Lower lobe of right lung (tissue), 2 donors: ENCODE data around the gene RCSD1. TPM values are rescaled to one million over a fixed set of nuclear protein-coding genes. Genes with fewer than 3 reads are reported as not detected.

Experiments used
- ATAC-seq, 2 donors: fragments of 200-7000 bp; cut with Tn5 transposase; one replicate each; pipeline ENCODE4 v1.9.1; 2020 to 2022; ENCODE audit warnings: mild to moderate bottlenecking in 2 of 2, moderate library complexity in 2 of 2
- DNase-seq: peaks from one replicate; pipeline ENCODE4 v3.0.0-alpha.2; 2020
- H3K27ac ChIP-seq: fragments of 200-600 bp; one replicate; pipeline ENCODE4 v1.8.0; 2022
- H3K27me3 ChIP-seq: fragments of 200-600 bp; one replicate; pipeline ENCODE4 v1.8.0; 2022; ENCODE audit warnings: low read depth
- H3K36me3 ChIP-seq: fragments of 200-600 bp; one replicate; pipeline ENCODE4 v1.8.0; 2022; ENCODE audit warnings: mild to moderate bottlenecking
- H3K4me1 ChIP-seq: fragments of 200-600 bp; one replicate; pipeline ENCODE4 v1.8.0; 2022
- H3K4me3 ChIP-seq: fragments of 200-600 bp; one replicate; pipeline ENCODE4 v1.8.0; 2022; ENCODE audit warnings: mild to moderate bottlenecking
- H3K9me3 ChIP-seq: fragments of 200-600 bp; one replicate; pipeline ENCODE4 v1.8.0; 2022
- CTCF ChIP-seq: fragments of 200-600 bp; IDR thresholded peaks from one replicate; pipeline ENCODE4 v1.8.0; 2022; ENCODE audit warnings: antibody characterized with exemption, mild to moderate bottlenecking
- intact Hi-C: fragments of 100-400 bp; cut with DNase I; formaldehyde crosslinking; loops from one replicate; pipeline ENCODE4 v1.11.0; 2022
- total RNA-seq: library from RNA; stranded (reverse); fragmentation: NEBNext Ultra II Directional; extraction: Animal tissue kit (Norgen Biotek cat#: 25700); gene quantifications from one replicate; pipeline ENCODE4 v1.2.1, GENCODE V29; 2021
- donor health status: DM: no; HTN: yes; CAD: no; lungs with severe emphysema.

RCSD1 gene
- total RNA-seq, 1 donor from 2014 or later, result 20.7 TPM

DNA sequence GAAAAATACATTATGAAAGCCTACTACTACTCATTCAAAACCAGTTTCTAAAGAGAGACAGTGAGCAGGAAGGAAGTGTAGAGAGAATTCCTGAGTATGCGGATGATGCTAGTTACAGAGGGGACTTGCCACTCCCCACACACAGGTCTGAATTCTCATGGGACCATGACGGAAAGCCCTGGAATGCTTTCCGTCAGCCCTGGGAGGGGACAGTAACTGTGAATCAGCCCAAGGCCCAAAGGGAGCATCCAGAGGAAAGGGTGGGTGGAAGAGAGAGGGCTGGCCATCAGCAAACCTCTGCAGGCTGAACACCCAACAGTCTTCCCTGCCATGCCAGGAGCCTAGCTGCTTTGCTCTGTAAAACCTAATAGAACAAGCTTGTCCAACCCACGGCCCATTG lies 36.4 kb downstream of the RCSD1 start:
- H3K27ac ChIP-seq, result no peak overlapping the region
- no peaks in the 10 kb centered on the region for H3K27me3 ChIP-seq
- TF ChIP-seq CTCF, result no peak
- peaks cover 43% of the 10 kb centered on the region for H3K4me1 ChIP-seq
- H3K4me3 ChIP-seq, result no peak overlapping the region
- intact Hi-C loops, result no loop called here
- no peaks in the 10 kb centered on the region for H3K36me3 ChIP-seq
- no peak for DNase-seq
- H3K9me3 ChIP-seq, result no peaks in the 10 kb centered on the region
- ATAC-seq, result no peak

DNA sequence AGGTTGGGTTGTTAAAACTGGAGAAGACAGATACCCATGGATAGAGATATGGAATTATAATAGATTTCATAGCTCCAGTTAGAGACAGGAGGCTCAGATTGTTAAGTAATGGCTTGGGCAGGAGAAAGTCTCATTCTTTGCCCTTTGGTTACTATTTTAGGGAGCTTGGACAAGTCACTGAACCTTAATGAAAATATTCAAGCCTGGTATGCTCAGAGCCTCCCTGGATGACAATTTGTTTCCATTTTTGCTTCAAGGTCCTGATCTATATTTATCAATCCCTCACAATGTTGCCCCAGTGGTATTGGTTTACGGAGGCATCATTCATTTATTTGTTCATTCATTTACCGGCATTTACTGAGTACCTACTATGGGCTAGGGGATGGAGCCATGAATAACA lies 37.5 kb downstream of the RCSD1 start:
- H3K4me1 ChIP-seq, result peaks cover 38% of the 10 kb centered on the region
- no peak overlapping the region for H3K4me3 ChIP-seq
- intact Hi-C loops, result no loop called here
- no peaks in the 10 kb centered on the region for H3K36me3 ChIP-seq
- no peak for TF ChIP-seq CTCF
- no peak overlapping the region for H3K27ac ChIP-seq
- ATAC-seq (no peak), DNase-seq (no peak)
- H3K9me3 ChIP-seq, result no peaks in the 10 kb centered on the region
- H3K27me3 ChIP-seq, result no peaks in the 10 kb centered on the region

GRCh38 chr1:167668108-167668507 lies 38.1 kb downstream of the RCSD1 start:
- no peak overlapping the region for H3K27ac ChIP-seq
- DNase-seq, result no peak
- ATAC-seq, result no peak
- no peak for TF ChIP-seq CTCF
- no peaks in the 10 kb centered on the region for H3K9me3 ChIP-seq
- no peaks in the 10 kb centered on the region for H3K27me3 ChIP-seq
- H3K4me1 ChIP-seq, result peaks cover 32% of the 10 kb centered on the region
- no peaks in the 10 kb centered on the region for H3K36me3 ChIP-seq
- H3K4me3 ChIP-seq, result no peak overlapping the region
- intact Hi-C loops, result no loop called here

GRCh38 chr1:167669209-167670124 lies 39.4 kb downstream of the RCSD1 start:
- intact Hi-C loops, result no loop called here
- H3K27ac ChIP-seq, result no peak overlapping the region
- H3K36me3 ChIP-seq, result no peaks in the 10 kb centered on the region
- no peaks in the 10 kb centered on the region for H3K27me3 ChIP-seq
- no peaks in the 10 kb centered on the region for H3K9me3 ChIP-seq
- H3K4me3 ChIP-seq, result no peak overlapping the region
- no peak for TF ChIP-seq CTCF
- peaks cover 22% of the 10 kb centered on the region for H3K4me1 ChIP-seq
- DNase-seq, result no peak
- ATAC-seq, result peak; percentile 42 to 68

- DNase-seq, result no peak
- peaks cover 22% of the 10 kb centered on the region for H3K4me1 ChIP-seq
- no peak overlapping the region for H3K27ac ChIP-seq
- no peak for TF ChIP-seq CTCF
- H3K36me3 ChIP-seq, result no peaks in the 10 kb centered on the region
- H3K27me3 ChIP-seq, result no peaks in the 10 kb centered on the region
- H3K9me3 ChIP-seq, result no peaks in the 10 kb centered on the region
- no peak for ATAC-seq
- intact Hi-C loops, result no loop called here
- no peak overlapping the region for H3K4me3 ChIP-seq
These were observed 40.5 kb downstream of the RCSD1 start for GRCh38 chr1:167670563-167670962.
